Skin epidermis (tissue), 12 donors: ENCODE results near the gene EHD2.
"Not testable (repeated sequence)": the region's sequence is repeated elsewhere in the genome, so short reads cannot be mapped to it uniquely, and the experiment has no call there.

Experiments
- H3K27ac ChIP-seq, 21 experiments: fragments of 200-600 bp; sonication (generic) in 11 of 21; one replicate each; pipeline ENCODE4 v1.5.0; 2020; ENCODE audit warnings: mild to moderate bottlenecking in 3 of 21, inconsistent platforms in 2 of 21, moderate library complexity in 2 of 21
- H3K4me3 ChIP-seq, 7 experiments: fragments of 200-600 bp; sonication (generic) in 2 of 7; one replicate each; pipeline ENCODE4 v1.5.0; 2020; ENCODE audit warnings: inconsistent platforms in 2 of 7, mild to moderate bottlenecking in 2 of 7, moderate library complexity in 1 of 7

The EHD2 gene, protein sequence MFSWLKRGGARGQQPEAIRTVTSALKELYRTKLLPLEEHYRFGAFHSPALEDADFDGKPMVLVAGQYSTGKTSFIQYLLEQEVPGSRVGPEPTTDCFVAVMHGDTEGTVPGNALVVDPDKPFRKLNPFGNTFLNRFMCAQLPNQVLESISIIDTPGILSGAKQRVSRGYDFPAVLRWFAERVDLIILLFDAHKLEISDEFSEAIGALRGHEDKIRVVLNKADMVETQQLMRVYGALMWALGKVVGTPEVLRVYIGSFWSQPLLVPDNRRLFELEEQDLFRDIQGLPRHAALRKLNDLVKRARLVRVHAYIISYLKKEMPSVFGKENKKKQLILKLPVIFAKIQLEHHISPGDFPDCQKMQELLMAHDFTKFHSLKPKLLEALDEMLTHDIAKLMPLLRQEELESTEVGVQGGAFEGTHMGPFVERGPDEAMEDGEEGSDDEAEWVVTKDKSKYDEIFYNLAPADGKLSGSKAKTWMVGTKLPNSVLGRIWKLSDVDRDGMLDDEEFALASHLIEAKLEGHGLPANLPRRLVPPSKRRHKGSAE

DNA sequence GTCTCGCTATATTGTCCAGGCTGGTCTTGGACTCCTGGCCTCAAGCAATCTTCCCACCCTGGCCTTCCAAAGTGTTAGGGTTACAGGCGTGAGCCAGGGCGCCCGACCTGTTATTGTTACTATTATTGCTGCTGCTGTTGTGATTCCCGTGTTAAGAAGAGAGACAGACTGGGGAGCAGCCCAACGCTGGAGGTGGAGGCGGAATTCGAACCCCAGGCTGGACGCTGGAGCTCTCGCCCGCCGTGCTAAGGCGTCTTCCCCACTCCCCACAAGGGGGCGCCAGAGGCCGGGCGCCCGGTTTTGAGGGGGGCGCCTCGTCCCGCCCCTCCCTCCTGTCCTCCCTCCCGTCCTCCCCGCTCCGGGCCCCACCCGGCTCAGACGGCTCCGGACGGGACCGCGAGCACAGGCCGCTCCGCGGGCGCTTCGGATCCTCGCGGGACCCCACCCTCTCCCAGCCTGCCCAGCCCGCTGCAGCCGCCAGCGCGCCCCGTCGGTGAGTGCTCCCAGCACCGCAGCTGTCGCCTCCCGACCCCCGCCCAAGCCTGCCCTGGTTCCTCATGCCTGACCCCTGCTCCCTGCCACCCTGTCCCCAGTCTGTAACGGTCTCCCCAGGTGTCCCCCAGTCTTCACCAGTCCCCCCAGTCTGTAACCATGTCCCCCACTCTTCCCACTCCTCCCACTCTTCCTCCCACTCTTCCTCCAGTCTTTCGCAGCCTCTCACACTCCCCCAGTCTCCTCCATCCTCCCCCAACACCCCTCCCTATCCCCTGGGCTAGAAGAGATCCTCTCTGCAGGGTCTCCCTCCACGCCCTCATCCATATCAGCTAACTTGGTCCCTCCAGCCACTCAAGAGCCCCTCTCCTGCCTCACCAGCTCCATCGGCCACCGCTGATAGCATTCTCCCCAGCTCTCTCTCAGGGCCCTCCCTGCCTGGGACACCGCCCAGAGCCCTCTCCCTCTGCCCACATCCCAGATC, at the start of gene EHD2:
TSS of gene EHD2 (plus strand) at position 377 of the 976 bp plus-strand sequence. CDS start 3,191 bp downstream, outside the sequence.
- peak within 1 kb of the TSS; percentile 39 to 78 (median 54) for H3K4me3 ChIP-seq
- H3K27ac ChIP-seq: peak within 1 kb of the TSS; percentile 45 to 98 (median 89)

DNA sequence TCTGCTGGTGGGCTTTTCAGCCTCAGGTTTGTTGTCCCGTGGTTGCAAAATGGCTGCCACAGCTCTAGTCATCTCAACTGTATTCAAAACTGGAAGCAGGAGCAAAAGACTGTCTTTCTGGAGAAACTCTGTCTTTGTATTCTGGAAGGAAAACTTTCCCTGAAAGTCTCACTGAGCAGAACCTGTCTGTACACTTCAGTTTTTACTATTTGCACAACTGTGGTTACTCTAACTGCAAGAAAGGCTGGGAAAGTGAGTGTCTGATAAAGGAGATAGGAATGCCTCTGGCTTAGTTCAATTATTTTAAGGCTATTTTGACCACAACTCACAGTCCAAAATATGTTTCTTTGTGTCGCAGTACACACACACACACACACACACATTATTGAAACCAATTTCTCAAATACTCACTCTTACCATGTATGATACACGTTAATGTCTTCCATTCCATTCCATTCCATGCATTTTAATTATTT, 49.7 kb upstream of the EHD2 start:
- H3K27ac ChIP-seq: peak overlapping the region in 19 of 21 experiments; percentile 20 to 85 (median 73)
- no peak overlapping the region for H3K4me3 ChIP-seq

DNA sequence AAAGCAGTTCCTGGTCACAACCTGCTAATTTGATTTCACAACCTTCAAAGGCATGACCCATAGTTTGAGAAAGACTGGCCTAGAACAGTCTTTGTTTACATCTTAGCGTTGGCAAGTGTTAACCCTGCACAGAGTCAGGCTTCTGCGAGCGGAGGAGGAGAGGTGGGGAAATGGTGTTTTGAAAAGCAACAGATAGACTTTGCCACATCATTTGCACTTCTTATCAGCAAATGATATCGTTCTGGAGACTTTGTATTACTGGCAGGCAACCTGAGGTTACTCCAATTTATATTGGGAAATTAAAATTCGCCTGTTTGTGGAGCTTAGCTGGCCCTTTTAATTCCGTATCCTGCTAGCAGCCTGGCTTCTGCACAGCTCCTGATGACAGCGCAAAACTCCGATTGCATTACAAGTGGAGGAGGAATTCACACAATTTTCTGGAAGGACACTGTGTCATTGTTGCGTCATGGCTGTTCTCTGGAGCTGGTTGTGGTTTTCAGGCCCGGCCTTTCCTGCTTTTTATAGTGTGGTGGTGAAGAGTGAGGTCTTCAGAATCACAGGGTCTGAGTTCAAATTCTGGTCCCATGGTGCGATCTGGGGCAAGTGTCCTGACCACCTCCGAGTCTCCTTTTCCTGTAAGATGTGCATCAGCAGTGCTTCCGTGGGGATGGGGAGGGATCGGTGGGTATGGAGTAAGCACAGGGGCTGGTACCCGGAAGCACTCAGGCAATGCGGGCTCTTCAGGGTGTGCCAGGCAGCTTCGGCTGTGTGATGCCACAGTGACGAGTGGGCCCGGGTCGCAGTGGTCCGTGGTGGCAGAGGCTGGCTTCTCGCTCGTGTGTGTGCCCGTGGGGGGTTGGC, 49.1 kb upstream of the EHD2 start:
- no peak overlapping the region for H3K4me3 ChIP-seq

DNA sequence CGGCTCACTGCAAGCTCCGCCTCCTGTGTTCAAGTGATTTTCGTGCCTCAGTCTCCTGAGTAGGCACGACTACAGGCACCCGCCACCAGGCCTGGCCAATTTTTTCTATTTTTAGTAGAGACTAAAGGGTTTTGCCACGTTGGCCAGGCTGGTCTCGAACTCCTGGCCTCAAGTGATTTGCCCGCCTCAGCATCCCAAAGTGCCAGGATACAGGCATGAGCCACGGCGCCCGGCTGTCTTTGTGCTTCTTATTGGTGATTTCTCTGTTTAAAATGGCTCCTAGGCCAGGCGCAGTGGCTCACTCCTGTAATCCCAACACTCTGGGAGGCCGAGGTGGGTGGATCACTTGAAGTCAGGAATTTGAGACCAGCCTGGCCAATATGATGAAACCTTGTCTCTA, 44.7 kb upstream of the EHD2 start:
- not testable (repeated sequence) for H3K27ac ChIP-seq, H3K4me3 ChIP-seq

More for the DNA sequence above, 49.1 kb upstream of the EHD2 start:
- H3K27ac ChIP-seq: peak overlapping the region in 20 of 21 experiments; percentile 32 to 88 (median 75)

DNA sequence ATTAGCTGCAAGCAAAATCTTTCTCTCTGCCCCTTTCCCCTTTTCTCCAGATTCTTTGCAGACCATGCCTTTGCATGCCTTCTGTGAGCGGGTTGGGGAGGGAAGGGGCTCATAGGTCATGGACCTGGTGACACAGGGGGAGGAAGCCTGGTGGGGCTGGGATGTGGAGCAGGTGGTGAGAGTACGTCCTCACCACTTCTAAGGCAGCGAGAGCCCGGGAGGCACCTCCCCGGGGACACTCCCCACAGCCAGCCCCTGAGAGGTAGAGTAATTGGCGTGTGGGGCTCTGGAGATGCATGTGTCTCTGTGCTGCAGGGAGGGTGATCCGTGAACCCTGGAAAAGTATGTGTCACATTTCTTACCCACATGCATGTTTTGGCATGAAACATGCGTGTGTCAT, 42.5 kb upstream of the EHD2 start:
- Histone ChIP-seq H3K4me3 (no peak overlapping the region), H3K27ac (no peak overlapping the region)

DNA sequence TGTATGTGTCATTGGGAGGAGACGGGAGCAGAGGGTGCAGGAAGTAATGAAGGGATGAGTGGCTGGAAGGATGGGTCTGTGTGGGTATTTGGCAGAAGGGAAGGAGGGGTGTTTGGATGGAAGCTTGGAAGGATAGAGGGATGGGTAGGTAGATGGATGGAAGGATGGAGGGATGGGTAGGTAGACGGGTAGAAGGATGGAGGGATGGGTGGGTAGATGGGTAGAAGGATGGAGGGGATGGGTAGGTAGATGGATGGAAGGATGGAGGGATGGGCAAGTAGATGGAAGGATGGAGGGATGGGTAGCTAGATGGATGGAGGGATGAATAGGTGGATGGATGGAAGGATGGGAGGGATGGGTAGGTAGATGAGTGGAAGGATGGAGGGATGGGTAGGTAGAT, 41.7 kb upstream of the EHD2 start:
- no peak overlapping the region for H3K4me3 ChIP-seq
- H3K27ac ChIP-seq: no peak overlapping the region

DNA sequence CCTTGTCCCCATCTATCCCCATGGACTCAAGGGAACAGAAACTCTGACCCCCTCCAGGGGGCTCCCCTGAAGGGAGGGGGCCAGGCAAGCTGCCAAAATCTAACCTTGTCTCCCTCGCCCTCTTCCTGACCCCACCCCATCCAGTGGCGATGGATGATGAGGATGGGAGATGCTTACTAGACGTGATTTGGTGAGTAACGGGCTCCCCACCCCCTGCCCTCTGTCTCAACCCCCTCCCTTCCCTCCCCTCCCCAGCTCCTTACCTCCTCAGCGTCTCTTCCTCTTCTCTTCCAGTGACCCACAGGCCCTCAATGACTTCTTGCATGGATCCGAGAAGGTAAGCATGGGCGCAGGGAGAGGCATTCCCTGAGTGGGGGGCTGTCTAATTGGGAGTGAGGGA, 39.8 kb upstream of the EHD2 start:
- Histone ChIP-seq H3K27ac (no peak overlapping the region), H3K4me3 (no peak overlapping the region)

DNA sequence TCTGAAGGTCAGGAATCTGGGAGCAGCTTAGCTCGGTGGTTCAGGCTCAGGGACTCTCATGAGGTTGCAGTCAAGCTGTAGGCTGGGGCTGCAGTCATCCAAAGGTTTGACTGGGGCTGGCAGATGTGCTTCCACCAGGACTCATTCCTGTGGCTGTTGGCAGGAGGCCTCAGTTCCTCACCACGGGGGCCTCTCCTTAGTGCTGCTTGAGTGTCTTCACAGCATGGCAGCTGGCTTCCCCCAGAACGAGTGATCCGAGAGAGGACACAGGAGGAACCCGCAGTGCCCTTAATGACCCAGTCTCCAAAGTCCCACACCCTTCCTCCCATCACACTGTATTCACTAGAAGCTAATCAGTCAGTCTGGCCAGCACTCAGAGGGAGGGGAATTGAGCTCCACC, 38.7 kb upstream of the EHD2 start:
- Histone ChIP-seq H3K4me3 (no peak overlapping the region), H3K27ac (no peak overlapping the region)

DNA sequence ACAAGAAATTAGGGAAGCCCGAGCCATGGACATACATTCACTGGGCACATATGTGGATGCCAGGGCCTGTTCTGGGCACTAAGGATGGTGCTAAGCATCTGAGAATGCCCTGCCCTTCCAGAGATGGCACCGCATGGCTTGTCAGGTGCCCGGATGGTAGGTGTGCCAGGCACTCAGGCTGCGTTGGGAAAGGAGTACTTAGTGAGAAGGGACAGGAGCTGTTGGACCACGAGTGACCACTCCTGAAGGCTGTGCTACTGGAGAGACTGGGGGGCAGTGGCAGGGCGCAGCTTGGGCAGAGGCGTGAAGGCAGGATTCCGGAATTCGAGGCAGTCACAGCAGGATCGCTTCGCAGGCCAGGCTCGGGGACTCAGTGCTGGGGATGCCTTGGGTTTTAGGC, 38.0 kb upstream of the EHD2 start:
- Histone ChIP-seq H3K27ac (no peak overlapping the region), H3K4me3 (no peak overlapping the region)

DNA sequence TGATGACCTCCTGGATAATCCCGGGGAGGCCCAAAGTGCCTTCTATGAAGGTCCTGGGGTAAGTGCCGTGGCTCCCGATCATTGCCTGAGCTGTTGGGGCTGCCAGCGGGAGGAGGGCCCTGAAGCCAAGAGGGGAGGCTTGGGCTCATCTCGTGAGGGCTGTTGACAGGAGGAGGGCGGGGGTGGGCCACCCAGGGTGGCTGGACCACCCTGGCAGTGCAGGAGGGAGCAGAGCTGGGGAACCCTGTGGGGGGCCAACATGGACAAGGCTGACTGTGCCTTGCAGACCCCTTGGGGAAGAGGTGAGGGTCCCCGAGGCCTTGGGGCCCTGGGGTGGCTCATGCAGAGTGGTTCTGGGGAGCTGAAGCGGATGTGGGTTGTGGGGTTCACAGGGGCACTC, 37.4 kb upstream of the EHD2 start:
- Histone ChIP-seq H3K4me3 (no peak overlapping the region), H3K27ac (no peak overlapping the region)

DNA sequence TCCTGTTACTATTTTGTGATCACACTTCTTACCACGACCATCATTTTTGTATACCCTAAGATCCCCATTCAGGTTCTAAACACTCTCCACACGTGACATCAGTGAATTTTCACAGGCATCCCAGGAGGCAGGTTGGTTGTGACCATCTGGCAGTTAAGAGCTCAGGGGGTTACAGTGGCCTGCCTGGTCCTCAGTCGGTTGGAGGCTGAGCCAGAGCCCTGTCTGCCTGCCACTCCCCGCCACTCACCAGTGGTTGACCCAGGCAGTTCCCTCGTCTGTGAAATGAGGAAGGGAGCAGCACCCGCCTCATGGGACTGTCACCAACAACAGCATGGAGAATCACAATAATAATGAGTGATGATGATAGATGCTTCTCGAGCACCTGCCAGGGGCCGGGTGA, 36.4 kb upstream of the EHD2 start:
- Histone ChIP-seq H3K4me3 (no peak overlapping the region), H3K27ac (no peak overlapping the region)

DNA sequence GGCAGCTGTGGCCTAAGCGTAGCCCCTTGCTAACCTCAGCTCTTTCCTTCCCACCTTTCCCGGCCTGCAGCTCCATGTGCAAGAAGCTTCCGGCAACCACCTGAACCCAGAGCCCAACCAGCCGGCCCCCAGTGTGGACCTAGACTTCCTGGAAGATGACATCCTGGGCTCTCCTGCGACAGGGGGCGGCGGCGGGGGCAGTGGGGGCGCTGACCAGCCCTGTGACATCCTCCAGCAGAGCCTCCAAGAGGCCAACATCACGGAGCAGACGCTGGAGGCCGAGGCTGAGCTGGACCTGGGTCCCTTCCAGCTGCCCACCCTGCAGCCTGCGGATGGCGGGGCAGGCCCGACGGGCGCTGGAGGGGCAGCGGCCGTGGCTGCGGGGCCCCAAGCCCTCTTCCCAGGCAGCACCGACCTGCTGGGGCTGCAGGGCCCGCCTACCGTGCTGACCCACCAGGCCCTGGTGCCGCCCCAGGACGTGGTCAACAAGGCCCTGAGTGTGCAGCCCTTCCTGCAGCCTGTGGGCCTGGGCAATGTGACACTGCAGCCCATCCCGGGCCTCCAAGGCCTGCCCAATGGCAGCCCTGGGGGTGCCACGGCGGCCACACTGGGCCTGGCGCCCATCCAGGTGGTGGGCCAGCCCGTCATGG, 33.8 kb upstream of the EHD2 start:
- no peak overlapping the region for H3K27ac ChIP-seq
- H3K4me3 ChIP-seq: no peak overlapping the region

DNA sequence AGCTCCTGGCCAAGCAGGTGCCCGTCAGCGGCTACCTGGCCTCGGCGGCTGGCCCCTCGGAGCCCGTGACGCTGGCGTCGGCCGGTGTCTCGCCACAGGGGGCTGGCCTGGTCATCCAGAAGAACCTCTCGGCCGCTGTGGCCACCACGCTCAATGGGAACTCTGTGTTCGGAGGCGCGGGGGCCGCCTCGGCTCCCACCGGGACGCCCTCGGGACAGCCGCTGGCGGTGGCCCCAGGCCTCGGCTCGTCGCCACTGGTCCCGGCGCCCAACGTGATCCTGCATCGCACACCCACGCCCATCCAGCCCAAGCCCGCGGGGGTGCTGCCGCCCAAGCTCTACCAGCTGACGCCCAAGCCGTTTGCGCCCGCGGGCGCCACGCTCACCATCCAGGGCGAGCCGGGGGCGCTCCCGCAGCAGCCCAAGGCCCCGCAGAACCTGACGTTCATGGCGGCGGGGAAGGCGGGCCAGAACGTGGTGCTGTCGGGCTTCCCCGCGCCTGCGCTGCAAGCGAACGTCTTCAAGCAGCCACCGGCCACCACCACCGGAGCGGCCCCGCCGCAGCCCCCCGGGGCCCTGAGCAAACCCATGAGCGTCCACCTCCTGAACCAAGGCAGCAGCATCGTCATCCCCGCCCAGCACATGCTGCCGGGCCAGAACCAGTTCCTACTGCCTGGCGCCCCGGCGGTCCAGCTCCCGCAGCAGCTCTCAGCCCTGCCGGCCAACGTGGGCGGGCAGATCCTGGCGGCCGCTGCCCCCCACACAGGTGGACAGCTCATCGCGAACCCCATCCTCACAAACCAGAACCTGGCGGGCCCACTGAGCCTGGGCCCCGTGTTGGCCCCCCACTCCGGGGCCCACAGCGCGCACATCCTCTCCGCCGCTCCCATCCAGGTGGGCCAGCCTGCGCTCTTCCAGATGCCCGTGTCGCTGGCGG, 33.0 kb upstream of the EHD2 start:
- Histone ChIP-seq H3K4me3 (no peak overlapping the region), H3K27ac (no peak overlapping the region)

DNA sequence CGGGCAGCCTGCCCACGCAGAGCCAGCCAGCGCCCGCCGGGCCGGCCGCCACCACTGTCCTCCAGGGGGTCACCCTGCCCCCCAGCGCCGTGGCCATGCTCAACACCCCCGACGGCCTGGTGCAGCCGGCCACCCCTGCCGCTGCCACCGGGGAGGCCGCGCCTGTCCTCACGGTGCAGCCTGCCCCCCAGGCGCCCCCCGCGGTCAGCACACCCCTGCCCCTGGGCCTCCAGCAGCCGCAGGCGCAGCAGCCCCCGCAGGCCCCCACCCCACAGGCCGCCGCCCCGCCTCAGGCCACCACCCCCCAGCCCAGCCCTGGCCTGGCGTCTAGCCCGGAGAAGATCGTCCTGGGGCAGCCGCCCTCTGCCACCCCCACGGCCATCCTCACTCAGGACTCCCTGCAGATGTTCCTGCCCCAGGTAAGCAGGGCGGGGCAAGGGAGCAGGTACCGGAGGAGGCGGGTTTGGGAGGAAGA, 32.3 kb upstream of the EHD2 start:
- no peak overlapping the region for H3K4me3 ChIP-seq
- H3K27ac ChIP-seq: no peak overlapping the region

DNA sequence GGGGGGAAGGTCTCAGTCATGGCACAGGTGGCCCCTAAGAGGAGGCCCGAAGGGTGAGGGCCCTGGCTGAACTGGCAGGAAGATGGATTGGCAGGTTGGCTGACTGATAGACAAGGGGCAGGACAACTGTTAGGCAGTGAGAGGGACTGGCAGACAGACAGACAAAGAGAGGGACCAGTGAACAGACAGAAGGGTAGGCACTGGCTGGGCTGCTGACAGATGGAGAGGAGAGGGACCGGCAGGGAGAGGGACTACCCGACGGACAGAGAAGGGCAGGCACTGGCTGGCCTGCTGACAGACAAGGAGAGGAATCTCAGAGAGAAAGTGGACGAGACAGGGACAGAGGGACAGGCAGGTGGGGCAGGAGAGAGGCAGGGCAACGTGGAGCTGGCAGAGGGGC, 31.8 kb upstream of the EHD2 start:
- H3K4me3 ChIP-seq: no peak overlapping the region
- no peak overlapping the region for H3K27ac ChIP-seq

DNA sequence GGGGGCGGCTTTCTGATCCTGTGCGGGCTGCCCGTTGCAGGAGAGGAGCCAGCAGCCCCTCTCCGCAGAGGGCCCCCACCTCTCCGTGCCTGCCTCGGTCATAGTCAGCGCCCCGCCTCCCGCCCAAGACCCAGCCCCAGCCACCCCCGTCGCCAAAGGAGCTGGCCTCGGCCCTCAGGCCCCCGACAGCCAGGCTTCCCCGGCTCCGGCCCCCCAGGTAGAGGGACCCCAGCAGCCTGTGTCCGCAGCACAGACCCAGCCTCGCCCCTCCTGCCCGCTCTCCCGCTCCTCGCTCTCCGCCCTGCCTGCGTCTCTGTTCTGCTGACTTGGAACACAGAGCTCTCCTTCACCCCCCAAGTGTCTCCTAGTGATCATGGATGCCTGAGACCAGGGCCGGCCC, 31.3 kb upstream of the EHD2 start:
- H3K27ac ChIP-seq: no peak overlapping the region
- no peak overlapping the region for H3K4me3 ChIP-seq

DNA sequence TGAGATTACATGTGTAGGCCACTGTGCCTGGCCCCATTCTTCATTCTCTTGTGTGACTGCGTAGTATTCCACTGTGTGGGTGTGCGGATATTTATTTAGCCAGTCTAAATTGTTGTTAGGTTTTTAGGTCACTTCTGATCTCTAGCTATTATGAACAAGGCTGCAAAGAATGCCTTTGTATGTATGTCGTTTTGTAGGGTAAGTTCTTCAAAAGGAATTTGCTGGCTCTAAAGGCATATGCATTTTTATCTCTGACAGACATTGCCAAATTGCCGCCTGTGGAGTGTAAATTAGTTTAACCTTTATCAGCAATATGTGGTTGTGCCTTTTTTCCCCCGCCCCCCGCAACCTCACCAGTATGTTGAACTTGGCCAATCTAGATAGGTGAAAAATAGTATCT, 30.3 kb upstream of the EHD2 start:
- H3K27ac ChIP-seq: no peak overlapping the region
- no peak overlapping the region for H3K4me3 ChIP-seq
